Smooth muscle cell (in vitro differentiated cells): ENCODE data around the gene FKBP5. TPM values are rescaled to one million over a fixed set of nuclear protein-coding genes. Genes with fewer than 3 reads are reported as not detected.

Experiments used
- DNase-seq: peaks from one replicate; lab custom pipeline; 2025; ENCODE audit not compliant: unreplicated experiment; lab: John Stamatoyannopoulos, UW
- H2AFZ ChIP-seq: fragments of 200-600 bp; sonication (generic); 2 replicates; pipeline ENCODE4 v1.6.0; 2016; ENCODE audit warnings: antibody characterized with exemption, low read depth, mild to moderate bottlenecking
- H3F3A ChIP-seq: fragments of 200-600 bp; sonication (generic); 2 replicates; pipeline ENCODE4 v1.6.0; 2017; ENCODE audit warnings: antibody characterized with exemption, low read depth
- H3K27ac ChIP-seq: fragments of 200-600 bp; sonication (generic); 2 replicates; pipeline ENCODE4 v1.5.1; 2016; ENCODE audit warnings: low read depth, mild to moderate bottlenecking
- H3K27me3 ChIP-seq: fragments of 200-600 bp; sonication (generic); 2 replicates; pipeline ENCODE4 v1.6.1; 2016; ENCODE audit warnings: low read depth, mild to moderate bottlenecking
- H3K36me3 ChIP-seq: fragments of 200-600 bp; sonication (generic); 2 replicates; pipeline ENCODE4 v1.5.1; 2016; ENCODE audit warnings: low read depth
- H3K4me1 ChIP-seq: fragments of 200-600 bp; sonication (generic); 2 replicates; pipeline ENCODE4 v1.5.1; 2016; ENCODE audit warnings: low read depth
- H3K4me2 ChIP-seq: fragments of 200-600 bp; sonication (generic); 2 replicates; pipeline ENCODE4 v1.6.0; 2016; ENCODE audit warnings: mild to moderate bottlenecking
- H3K4me3 ChIP-seq: fragments of 200-600 bp; sonication (generic); 2 replicates; pipeline ENCODE4 v1.5.1; 2016; ENCODE audit warnings: mild to moderate bottlenecking
- H3K79me2 ChIP-seq: fragments of 200-600 bp; sonication (generic); 2 replicates; pipeline ENCODE4 v1.6.0; 2016; ENCODE audit warnings: low read depth, mild to moderate bottlenecking
- H3K9ac ChIP-seq: fragments of 200-600 bp; sonication (generic); 2 replicates; pipeline ENCODE4 v1.6.0; 2016; ENCODE audit warnings: low read depth
- H3K9me3 ChIP-seq: fragments of 200-600 bp; sonication (generic); replicated peaks from 2 replicates; pipeline ENCODE4 v1.5.1; 2016; ENCODE audit warnings: low read depth
- H4K20me1 ChIP-seq: fragments of 200-600 bp; sonication (generic); 2 replicates; pipeline ENCODE4 v1.6.0; 2016; ENCODE audit warnings: low read depth
- CTCF ChIP-seq: fragments of 200-600 bp; sonication (generic); IDR thresholded peaks from 2 replicates; pipeline ENCODE4 v1.5.1; 2017; ENCODE audit warnings: borderline replicate concordance, mild to moderate bottlenecking, antibody characterized with exemption; ENCODE audit not compliant: insufficient read depth, poor library complexity, severe bottlenecking
- WGBS: methylation state at CpG from one replicate; pipeline ENCODE4 v1.1.7; 2016; ENCODE audit warnings: low lambda C conversion rate; 5-methylcytosine and 5-hydroxymethylcytosine counted together
- polyA plus RNA-seq: library from polyadenylated mRNA; unstranded; fragments of >200 nt; fragmentation: Nextera tagmentation; extraction: Ambion mirVana; gene quantifications from 2 replicates; pipeline ENCODE4 v1.2.1, GENCODE V29; 2016
- total RNA-seq: library from RNA; depleted of rRNA; stranded (reverse); fragments of >200 nt; gene quantifications from 2 replicates; pipeline ENCODE4 v1.2.3, GENCODE V29; 2014

Gene FKBP5
- total and polyA plus RNA-seq, 2 experiments from 2014 or later = 0.85 to 3.8 TPM

- H3K9ac ChIP-seq = no peak overlapping the region
- H3K9me3 ChIP-seq = no peaks in the 10 kb centered on the region
- no peaks in the 10 kb centered on the region for H3F3A ChIP-seq
- no peaks in the 10 kb centered on the region for H4K20me1 ChIP-seq
- H3K36me3 ChIP-seq = no peaks in the 10 kb centered on the region
- H3K27ac ChIP-seq = no peak overlapping the region
- H3K4me1 ChIP-seq = peaks cover 5% of the 10 kb centered on the region
- H3K4me2 ChIP-seq = peak overlapping the region; percentile 47
- no peak for TF ChIP-seq CTCF
- no peaks in the 10 kb centered on the region for H3K27me3 ChIP-seq
- H3K79me2 ChIP-seq = no peaks in the 10 kb centered on the region
- no peak for DNase-seq
- peak overlapping the region; percentile 23 for H2AFZ ChIP-seq
- H3K4me3 ChIP-seq = peak overlapping the region; percentile 2
These were observed 19.8 kb downstream of the FKBP5 start for GRCh38 chr6:35668744-35669450.

- DNase-seq = no peak
- WGBS = 89% methylated on average over 2 of the region's 2 CpGs
- no peak overlapping the region for H3K4me2 ChIP-seq
These were observed 20.6 kb downstream of the FKBP5 start for GRCh38 chr6:35668096-35668495.

GRCh38 chr6:35665573-35665972 lies 23.1 kb downstream of the FKBP5 start:
- 69% methylated on average over 3 of the region's 3 CpGs for WGBS
- Histone ChIP-seq H3K79me2 (no peaks in the 10 kb centered on the region), H3K9me3 (no peaks in the 10 kb centered on the region), H3F3A (no peaks in the 10 kb centered on the region), H3K9ac (no peak overlapping the region), H2AFZ (no peak overlapping the region), H3K36me3 (no peaks in the 10 kb centered on the region), H3K4me3 (no peak overlapping the region), H3K4me1 (peaks cover 14% of the 10 kb centered on the region), H3K27ac (no peak overlapping the region), H3K4me2 (no peak overlapping the region), H4K20me1 (no peaks in the 10 kb centered on the region), H3K27me3 (no peaks in the 10 kb centered on the region)
- no peak for DNase-seq
- TF ChIP-seq CTCF = no peak

More at GRCh38 chr6:35668096-35668495, 20.6 kb downstream of the FKBP5 start:
- Histone ChIP-seq H3K9me3 (no peaks in the 10 kb centered on the region), H3K4me3 (no peak overlapping the region), H2AFZ (no peak overlapping the region), H3K27ac (no peak overlapping the region), H3K27me3 (no peaks in the 10 kb centered on the region), H4K20me1 (no peaks in the 10 kb centered on the region), H3K4me1 (peaks cover 8% of the 10 kb centered on the region), H3K36me3 (no peaks in the 10 kb centered on the region), H3K79me2 (no peaks in the 10 kb centered on the region), H3K9ac (no peak overlapping the region), H3F3A (no peaks in the 10 kb centered on the region)
- TF ChIP-seq CTCF = no peak

- no peak overlapping the region for H3K9ac ChIP-seq
- no peak for TF ChIP-seq CTCF
- no peaks in the 10 kb centered on the region for H4K20me1 ChIP-seq
- no peaks in the 10 kb centered on the region for H3K9me3 ChIP-seq
- H3K27me3 ChIP-seq = no peaks in the 10 kb centered on the region
- H3K36me3 ChIP-seq = no peaks in the 10 kb centered on the region
- peaks cover 14% of the 10 kb centered on the region for H3K4me1 ChIP-seq
- H3K27ac ChIP-seq = no peak overlapping the region
- no peaks in the 10 kb centered on the region for H3K79me2 ChIP-seq
- H3K4me3 ChIP-seq = no peak overlapping the region
- peak overlapping the region; percentile 6 for H3K4me2 ChIP-seq
- DNase-seq = no peak
- H2AFZ ChIP-seq = no peak overlapping the region
- H3F3A ChIP-seq = no peaks in the 10 kb centered on the region
- WGBS = 72% methylated on average over 3 of the region's 3 CpGs
These were observed 23.8 kb downstream of the FKBP5 start for GRCh38 chr6:35664945-35665344.
